Fibroblast of lung (primary cell): Measurements from ENCODE around the gene MAML3. TPM values are rescaled to one million over a fixed set of nuclear protein-coding genes. Genes with fewer than 3 reads are reported as not detected.

Experiments
- DNase-seq, 2 donors: peaks; one replicate each; pipeline versions ENCODE4 v3.0.0 to v3.0.0-alpha.2; 2010; ENCODE audit warnings: low read depth in 2 of 2
- H2AFZ ChIP-seq: 2 replicates; pipeline ENCODE4 v1.5.1; 2012; ENCODE audit warnings: low read length, control low read depth, inconsistent platforms
- H3K27ac ChIP-seq: 2 replicates; pipeline ENCODE4 v1.5.1; 2011; ENCODE audit warnings: low read length, control low read depth; ENCODE audit not compliant: insufficient read depth
- H3K27me3 ChIP-seq: 2 replicates; pipeline ENCODE4 v1.5.1; 2011; ENCODE audit warnings: mild to moderate bottlenecking, low read length; ENCODE audit not compliant: control insufficient read depth, insufficient read depth
- H3K36me3 ChIP-seq: 2 replicates; pipeline ENCODE4 v1.5.1; 2011; ENCODE audit warnings: low read length; ENCODE audit not compliant: control insufficient read depth, insufficient read depth
- H3K4me1 ChIP-seq: 2 replicates; pipeline ENCODE4 v1.5.1; 2011; ENCODE audit warnings: low read length; ENCODE audit not compliant: control insufficient read depth, insufficient read depth; ENCODE audit errors: extremely low read depth
- H3K4me2 ChIP-seq: 2 replicates; pipeline ENCODE4 v1.5.1; 2011; ENCODE audit warnings: low read length, control low read depth; ENCODE audit not compliant: insufficient read depth; ENCODE audit errors: extremely low read depth
- H3K4me3 ChIP-seq, 4 experiments: fragments of 200-600 bp in 1 of 4; sonication (generic) in 1 of 4; replicated peaks in 1 of 4; 2 replicates each; pipeline ENCODE4 v1.5.1; 2011 to 2016; ENCODE audit warnings: low read length in 4 of 4, low read depth in 3 of 4, mild to moderate bottlenecking in 3 of 4, control low read depth in 2 of 4, inconsistent platforms in 1 of 4, mixed read lengths in 1 of 4; ENCODE audit not compliant: insufficient read depth in 1 of 4; ENCODE audit errors: control extremely low read depth in 1 of 4
- H3K79me2 ChIP-seq: 2 replicates; pipeline ENCODE4 v1.5.1; 2012; ENCODE audit warnings: mild to moderate bottlenecking, low read length, inconsistent platforms; ENCODE audit not compliant: control insufficient read depth, insufficient read depth
- H3K9ac ChIP-seq: 2 replicates; pipeline ENCODE4 v1.5.1; 2011; ENCODE audit warnings: mild to moderate bottlenecking, low read length, control low read depth; ENCODE audit not compliant: insufficient read depth
- H3K9me3 ChIP-seq: 2 replicates; pipeline ENCODE4 v1.5.1; 2012; ENCODE audit warnings: low read depth, low read length; ENCODE audit not compliant: control insufficient read depth, insufficient read depth
- H4K20me1 ChIP-seq: 2 replicates; pipeline ENCODE4 v1.5.1; 2011; ENCODE audit warnings: low read length; ENCODE audit not compliant: control insufficient read depth, insufficient read depth; ENCODE audit errors: extremely low read depth
- CTCF ChIP-seq, 2 donors: IDR thresholded peaks in 1 of 2; conservative IDR thresholded peaks in 1 of 2; 1 replicate in 1 of 2; 2 replicates in 1 of 2; pipeline ENCODE4 v1.5.1; 2011 to 2012; ENCODE audit warnings: low read length in 2 of 2, control low read depth in 1 of 2, inconsistent platforms in 1 of 2, low read depth in 1 of 2, mild to moderate bottlenecking in 1 of 2
- EZH2 ChIP-seq: IDR thresholded peaks from 2 replicates; pipeline ENCODE4 v1.5.1; 2012; ENCODE audit warnings: low read length, control low read depth, mild to moderate bottlenecking; ENCODE audit errors: missing control alignments
- polyA plus RNA-seq, 2 donors: library from polyadenylated mRNA; depleted of rRNA in 1 of 2; stranded (reverse) in 1 of 2; unstranded in 1 of 2; fragments of >200 nt; gene quantifications; 2 replicates each; pipeline ENCODE4 v1.2.1, GENCODE V29; 2011 to 2012; ENCODE audit warnings: missing spikeins in 1 of 2
- total RNA-seq: library from RNA; depleted of rRNA; stranded (reverse); fragments of >200 nt; gene quantifications from 2 replicates; pipeline ENCODE4 v1.2.1, GENCODE V29; 2014

Gene MAML3
- total and polyA plus RNA-seq, 2 donors (not counting 1 experiment from before 2014, with no cell fraction given): 2.0 to 2.8 TPM

GRCh38 chr4:139684351-139684750 lies 469.6 kb downstream of the MAML3 start:
- Histone ChIP-seq H4K20me1 (no peaks in the 10 kb centered on the region), H3K36me3 (no peaks in the 10 kb centered on the region), H3K9me3 (no peaks in the 10 kb centered on the region), H3K4me3 (no peak overlapping the region), H3K4me1 (peaks cover 2% of the 10 kb centered on the region), H3K9ac (no peak overlapping the region), H3K4me2 (no peak overlapping the region), H3K27ac (no peak overlapping the region), H2AFZ (no peak overlapping the region), H3K27me3 (no peaks in the 10 kb centered on the region), H3K79me2 (no peaks in the 10 kb centered on the region)
- DNase-seq: peak in 1 of 2 donors; percentile 10
- no peak for TF ChIP-seq CTCF (conservative IDR thresholded peaks at IDR 0.05 in 1 of 2, IDR thresholded peaks at IDR 0.05 in 1 of 2; ENCODE audit: low read depth in 1 of 2, low read length in 2 of 2)

- Histone ChIP-seq H3K9me3 (no peaks in the 10 kb centered on the region), H2AFZ (no peak overlapping the region), H3K36me3 (no peaks in the 10 kb centered on the region), H3K9ac (no peak overlapping the region), H3K4me1 (peaks cover 2% of the 10 kb centered on the region), H3K27ac (no peak overlapping the region), H4K20me1 (no peaks in the 10 kb centered on the region), H3K4me3 (no peak overlapping the region), H3K4me2 (no peak overlapping the region), H3K27me3 (no peaks in the 10 kb centered on the region), H3K79me2 (no peaks in the 10 kb centered on the region)
- no peak for TF ChIP-seq EZH2
- TF ChIP-seq CTCF (conservative IDR thresholded peaks at IDR 0.05 in 1 of 2, IDR thresholded peaks at IDR 0.05 in 1 of 2; ENCODE audit: low read depth in 1 of 2, low read length in 2 of 2): no peak
- peak in 1 of 2 donors; percentile 49 for DNase-seq
These were observed 471.2 kb downstream of the MAML3 start for GRCh38 chr4:139682741-139683151.

DNA sequence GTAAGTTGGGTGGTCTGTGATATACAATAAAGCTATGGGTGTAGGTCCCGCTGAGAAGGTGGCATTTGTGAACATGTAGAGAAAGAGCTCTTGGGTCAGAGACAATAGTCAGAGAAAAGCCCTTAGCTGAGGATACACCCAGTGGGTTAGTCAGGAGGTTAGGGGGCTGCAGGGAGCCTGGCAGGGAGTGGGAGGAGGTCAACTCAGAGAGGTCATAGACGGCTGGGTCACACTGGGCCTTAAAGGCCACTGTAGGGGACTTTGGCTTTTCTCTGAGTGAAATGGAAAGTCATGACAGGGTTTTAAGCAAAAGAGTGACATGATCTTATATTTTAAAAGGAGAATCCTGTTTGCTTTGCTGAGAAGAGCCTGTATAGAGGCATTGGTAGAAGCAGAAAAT lies 471.7 kb downstream of the MAML3 start:
- no peak overlapping the region for H3K27ac ChIP-seq
- no peaks in the 10 kb centered on the region for H3K79me2 ChIP-seq
- H3K9ac ChIP-seq: no peak overlapping the region
- no peak overlapping the region for H3K4me3 ChIP-seq
- no peak for DNase-seq
- peaks cover 2% of the 10 kb centered on the region for H3K4me1 ChIP-seq
- no peaks in the 10 kb centered on the region for H3K36me3 ChIP-seq
- no peaks in the 10 kb centered on the region for H3K9me3 ChIP-seq
- no peaks in the 10 kb centered on the region for H4K20me1 ChIP-seq
- H3K4me2 ChIP-seq: no peak overlapping the region
- no peaks in the 10 kb centered on the region for H3K27me3 ChIP-seq
- TF ChIP-seq EZH2: no peak
- no peak for TF ChIP-seq CTCF (conservative IDR thresholded peaks at IDR 0.05 in 1 of 2, IDR thresholded peaks at IDR 0.05 in 1 of 2; ENCODE audit: low read depth in 1 of 2, low read length in 2 of 2)
- H2AFZ ChIP-seq: no peak overlapping the region
